SU-DHL-6 (cell line): ENCODE measurements around the gene HTT.

Source experiments
- EZH2phosphoT487 ChIP-seq: fragments of 200-600 bp; sonication (generic), shearing (Covaris generic); conservative IDR thresholded peaks from 2 replicates; pipeline ENCODE4 v1.6.1; 2018; ENCODE audit warnings: mild to moderate bottlenecking, antibody characterized with exemption, low read length, moderate library complexity, mixed read lengths
- TF ChIP-seq, protein P1 (sequence below): fragments of 200-600 bp; sonication (generic); IDR thresholded peaks from one replicate; pipeline ENCODE4 v1.5.1; 2017; ENCODE audit warnings: antibody characterized with exemption, mild to moderate bottlenecking, low read length, moderate library complexity; ENCODE audit not compliant: insufficient read depth, poor library complexity, severe bottlenecking

- TF ChIP-seq, protein P1, sequence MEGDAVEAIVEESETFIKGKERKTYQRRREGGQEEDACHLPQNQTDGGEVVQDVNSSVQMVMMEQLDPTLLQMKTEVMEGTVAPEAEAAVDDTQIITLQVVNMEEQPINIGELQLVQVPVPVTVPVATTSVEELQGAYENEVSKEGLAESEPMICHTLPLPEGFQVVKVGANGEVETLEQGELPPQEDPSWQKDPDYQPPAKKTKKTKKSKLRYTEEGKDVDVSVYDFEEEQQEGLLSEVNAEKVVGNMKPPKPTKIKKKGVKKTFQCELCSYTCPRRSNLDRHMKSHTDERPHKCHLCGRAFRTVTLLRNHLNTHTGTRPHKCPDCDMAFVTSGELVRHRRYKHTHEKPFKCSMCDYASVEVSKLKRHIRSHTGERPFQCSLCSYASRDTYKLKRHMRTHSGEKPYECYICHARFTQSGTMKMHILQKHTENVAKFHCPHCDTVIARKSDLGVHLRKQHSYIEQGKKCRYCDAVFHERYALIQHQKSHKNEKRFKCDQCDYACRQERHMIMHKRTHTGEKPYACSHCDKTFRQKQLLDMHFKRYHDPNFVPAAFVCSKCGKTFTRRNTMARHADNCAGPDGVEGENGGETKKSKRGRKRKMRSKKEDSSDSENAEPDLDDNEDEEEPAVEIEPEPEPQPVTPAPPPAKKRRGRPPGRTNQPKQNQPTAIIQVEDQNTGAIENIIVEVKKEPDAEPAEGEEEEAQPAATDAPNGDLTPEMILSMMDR: no peak
- no peak for TF ChIP-seq EZH2phosphoT487
These were observed 171.2 kb downstream of the HTT start for GRCh38 chr4:3245676-3246075.
